ENCODE measurements around the gene ATP9A. TPM values are rescaled to one million over a fixed set of nuclear protein-coding genes. Genes with fewer than 3 reads are reported as not detected.

ATP9A gene
- total RNA-seq, 1 experiment from 2014 or later: 12.1 TPM

DNA sequence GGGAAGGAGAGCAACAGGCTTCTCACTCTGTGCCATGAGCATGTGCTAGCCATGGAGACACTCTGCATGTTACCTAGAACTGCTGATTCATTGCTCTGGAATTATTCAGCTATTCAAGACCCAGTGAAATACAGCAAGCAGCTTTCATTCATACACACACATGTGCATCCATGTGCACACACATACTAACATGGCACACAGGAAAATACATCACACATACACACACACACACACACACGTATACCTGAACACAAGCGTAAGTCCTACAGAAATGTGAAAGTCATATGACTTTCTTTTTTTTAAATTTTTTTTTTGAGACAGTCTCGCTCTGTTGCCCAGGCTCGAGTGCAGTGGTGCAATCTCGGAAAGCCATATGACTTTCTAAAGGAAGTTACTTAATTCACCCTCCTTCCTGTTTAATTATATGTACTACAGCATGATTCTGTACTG, 117.5 kb downstream of the ATP9A start:
- Mint-ChIP-seq H3K27me3 (ENCODE audit: low read depth) (no peaks in the 10 kb centered on the region), H3K36me3 (ENCODE audit: insufficient read depth in 1 of 3, low read depth in 3 of 3) (no peaks in the 10 kb centered on the region; a peak in 2 of 7 replicates), H3K27ac (peak overlapping the region in 2 of 3 experiments; percentile 33 to 57; a peak in 2 of 7 replicates), H3K4me3 (no peak overlapping the region), H3K4me1 (peaks cover 1% of the 10 kb centered on the region in 2 experiments; a peak in 3 of 4 replicates), H3K9me3 (no peaks in the 10 kb centered on the region)
- Histone ChIP-seq H2BK15ac (ENCODE audit: low read depth, low read length) (no peak overlapping the region), H3K4me2 (ENCODE audit: insufficient read depth, insufficient read length, low read length) (no peak overlapping the region), H3K23ac (ENCODE audit: insufficient read length, low read depth, low read length) (no peak overlapping the region), H3K18ac (ENCODE audit: insufficient read length, low read depth, low read length) (no peak overlapping the region), H3K4ac (ENCODE audit: low read depth, low read length) (no peak overlapping the region), H3K23me2 (ENCODE audit: insufficient read length, low read depth, low read length, poor library complexity, severe bottlenecking) (no peaks in the 10 kb centered on the region), H3K79me1 (ENCODE audit: insufficient read depth, low read depth, low read length, poor library complexity, severe bottlenecking) (no peaks in the 10 kb centered on the region), H3K4me1 (ENCODE audit: insufficient read depth, low read length) (no peaks in the 10 kb centered on the region), H4K8ac (replicated peaks; ENCODE audit: insufficient read length, low read depth, low read length) (no peak overlapping the region), H3T11ph (ENCODE audit: low read length) (no peak overlapping the region), H4K91ac (ENCODE audit: insufficient read length, low read depth, low read length) (no peak overlapping the region), H3K56ac (ENCODE audit: insufficient read length, low read depth, low read length) (no peak overlapping the region), H2BK20ac (ENCODE audit: low read depth, low read length, poor library complexity, severe bottlenecking) (no peak overlapping the region), H2BK120ac (ENCODE audit: low read depth, low read length, poor library complexity, severe bottlenecking) (no peak overlapping the region), H3K27me3 (ENCODE audit: insufficient read depth, low read length) (no peaks in the 10 kb centered on the region), H3K9ac (ENCODE audit: extremely low read depth, insufficient read length, low read length) (no peak overlapping the region), H4K5ac (ENCODE audit: insufficient read length, low read depth, low read length) (no peak overlapping the region), H3K79me2 (ENCODE audit: insufficient read depth, low read length) (no peaks in the 10 kb centered on the region), H4K20me1 (ENCODE audit: control insufficient read depth, insufficient read depth, insufficient read length) (no peaks in the 10 kb centered on the region), H3K9me3 (ENCODE audit: control insufficient read depth, low read depth, low read length) (no peaks in the 10 kb centered on the region), H2BK12ac (ENCODE audit: insufficient read length, low read depth, low read length) (no peak overlapping the region), H3K27ac (ENCODE audit: insufficient read length, low read depth, low read length) (no peak overlapping the region), H2BK5ac (ENCODE audit: insufficient read length, low read length) (no peak overlapping the region), H3K14ac (ENCODE audit: insufficient read depth, low read length) (no peak overlapping the region), H2AK5ac (ENCODE audit: insufficient read length, low read length) (no peak overlapping the region), H2AFZ (ENCODE audit: low read length) (no peak overlapping the region)
- no peak for TF ChIP-seq CTCF (conservative IDR thresholded peaks at IDR 0.05)
- WGBS (ENCODE audit: extremely low coverage, insufficient read length, low lambda C conversion rate): no CpG with 5 or more reads among the region's 5 CpGs
- DNase-seq: no peak

Data from H9 (cell line).